H1 (cell line): ENCODE results near the gene CES3. TPM values are rescaled to one million over a fixed set of nuclear protein-coding genes. Genes with fewer than 3 reads are reported as not detected.

Experiments
- CTCF ChIA-PET: fragments of 300-600 bp; sonication (Branson Sonifier 250); formaldehyde crosslinking; loops from one replicate; lab custom pipeline; 2021; ENCODE audit not compliant: partially characterized antibody; lab: Charles Lee
- POLR2A ChIA-PET: fragments of 300-600 bp; sonication (Branson Sonifier 250); formaldehyde crosslinking; loops from one replicate; lab custom pipeline; 2021; ENCODE audit warnings: inconsistent platforms; ENCODE audit not compliant: partially characterized antibody; lab: Charles Lee
- DNase-seq, 2 experiments: peaks; one replicate each; pipeline versions ENCODE4 v3.0.0 to v3.0.0-alpha.2; 2010 to 2022; ENCODE audit warnings: low spot score in 2 of 2, low read depth in 1 of 2, mixed read lengths in 1 of 2
- FAIRE-seq: peaks from 2 replicates; lab custom pipeline; 2011; peaks lifted over from hg19 to GRCh38; lab: Jason Lieb, UNC
- H2AFZ ChIP-seq: 2 replicates; pipeline ENCODE4 v1.8.1; 2012; ENCODE audit warnings: low read length, inconsistent platforms
- H2AK5ac ChIP-seq: 2 replicates; pipeline ENCODE4 v1.6.1; 2013; ENCODE audit warnings: low read depth, low read length
- H2BK120ac ChIP-seq: replicated peaks from 2 replicates; pipeline ENCODE3; 2013; ENCODE audit warnings: low read depth, low read length, inconsistent platforms
- H2BK12ac ChIP-seq: 2 replicates; pipeline ENCODE4 v1.6.1; 2013; ENCODE audit warnings: low read depth, low read length
- H2BK15ac ChIP-seq: 2 replicates; pipeline ENCODE4 v1.6.1; 2013; ENCODE audit warnings: low read length
- H2BK20ac ChIP-seq: 2 replicates; pipeline ENCODE4 v1.6.1; 2013; ENCODE audit warnings: low read length
- H2BK5ac ChIP-seq: 2 replicates; pipeline ENCODE4 v1.6.1; 2013; ENCODE audit warnings: low read depth, low read length
- H3K14ac ChIP-seq: 2 replicates; pipeline ENCODE4 v1.6.1; 2013; ENCODE audit warnings: inconsistent platforms; ENCODE audit not compliant: insufficient read length
- H3K18ac ChIP-seq: 2 replicates; pipeline ENCODE4 v1.6.1; 2013; ENCODE audit warnings: low read length; ENCODE audit errors: extremely low read depth
- H3K23ac ChIP-seq: 2 replicates; pipeline ENCODE4 v1.6.1; 2013; ENCODE audit warnings: inconsistent platforms; ENCODE audit not compliant: insufficient read length
- H3K23me2 ChIP-seq: 2 replicates; pipeline ENCODE4 v1.6.1; 2013; ENCODE audit warnings: low read depth, low read length
- H3K27ac ChIP-seq: 2 replicates; pipeline ENCODE4 v1.6.1; 2011; ENCODE audit warnings: low read depth, low read length, inconsistent platforms
- H3K27me3 ChIP-seq, 4 experiments: replicated peaks in 1 of 4; 1 replicate in 1 of 4; 2 replicates in 3 of 4; pipeline versions ENCODE4 v1.6.1 to v1.8.1; 2011 to 2013; ENCODE audit warnings: low read length in 3 of 4, mild to moderate bottlenecking in 3 of 4, inconsistent platforms in 2 of 4, mixed read lengths in 2 of 4, moderate library complexity in 1 of 4; ENCODE audit not compliant: control insufficient read depth in 3 of 4, insufficient read depth in 3 of 4; ENCODE audit errors: extremely low read depth in 1 of 4
- H3K36me3 ChIP-seq, 4 experiments: 2 replicates each; pipeline versions ENCODE4 v1.6.1 to v1.8.1; 2011 to 2013; ENCODE audit warnings: mild to moderate bottlenecking in 4 of 4, low read length in 3 of 4, moderate library complexity in 2 of 4, control low read depth in 1 of 4, inconsistent platforms in 1 of 4; ENCODE audit not compliant: insufficient read depth in 4 of 4, control insufficient read depth in 2 of 4
- H3K4ac ChIP-seq: replicated peaks from 2 replicates; pipeline ENCODE3; 2013; ENCODE audit warnings: low read length, low read depth, mixed read lengths, inconsistent platforms; ENCODE audit not compliant: insufficient read length
- H3K4me1 ChIP-seq, 4 experiments: replicated peaks in 1 of 4; 1 replicate in 1 of 4; 2 replicates in 3 of 4; pipeline versions ENCODE4 v1.6.1 to v1.8.1; 2011 to 2013; ENCODE audit warnings: low read length in 3 of 4, inconsistent platforms in 2 of 4, mixed read lengths in 1 of 4; ENCODE audit not compliant: insufficient read depth in 4 of 4, control insufficient read depth in 3 of 4
- H3K4me2 ChIP-seq, 2 experiments: 2 replicates each; pipeline versions ENCODE4 v1.6.1 to v1.8.1; 2011 to 2013; ENCODE audit warnings: low read depth in 2 of 2, low read length in 2 of 2, control low read depth in 1 of 2, inconsistent platforms in 1 of 2, mild to moderate bottlenecking in 1 of 2; ENCODE audit not compliant: insufficient read depth in 1 of 2
- H3K4me3 ChIP-seq, 4 experiments: fragments of 200-600, 300-600 bp in 1 of 4; sonication (generic), shearing (Covaris generic), sonication (Bioruptor Twin) in 1 of 4; 2 replicates each; pipeline versions ENCODE4 v1.5.1 to v1.8.1; 2011 to 2016; ENCODE audit warnings: low read length in 4 of 4, low read depth in 3 of 4, control low read depth in 2 of 4, inconsistent platforms in 2 of 4, mild to moderate bottlenecking in 2 of 4, mixed read lengths in 1 of 4, moderate library complexity in 1 of 4; ENCODE audit not compliant: insufficient read depth in 2 of 4; ENCODE audit errors: extremely low read depth in 1 of 4
- H3K56ac ChIP-seq: replicated peaks from 2 replicates; pipeline ENCODE3; 2013; ENCODE audit warnings: low read depth, mild to moderate bottlenecking, mixed read lengths, low read length, inconsistent platforms; ENCODE audit not compliant: insufficient read length
- H3K79me1 ChIP-seq: 2 replicates; pipeline ENCODE4 v1.6.1; 2013; ENCODE audit warnings: low read depth, low read length, control low read depth
- H3K79me2 ChIP-seq, 2 experiments: 2 replicates each; pipeline versions ENCODE4 v1.6.1 to v1.8.1; 2012 to 2013; ENCODE audit warnings: low read length in 2 of 2, mild to moderate bottlenecking in 2 of 2, inconsistent platforms in 1 of 2; ENCODE audit not compliant: insufficient read depth in 2 of 2, control insufficient read depth in 1 of 2
- H3K9ac ChIP-seq, 4 experiments: replicated peaks in 1 of 4; 1 replicate in 1 of 4; 2 replicates in 3 of 4; pipeline versions ENCODE4 v1.6.1 to v1.8.1; 2011 to 2013; ENCODE audit warnings: low read depth in 3 of 4, low read length in 3 of 4, control low read depth in 2 of 4, mild to moderate bottlenecking in 2 of 4, moderate library complexity in 2 of 4, inconsistent platforms in 1 of 4; ENCODE audit errors: extremely low read depth in 1 of 4
- H3K9me3 ChIP-seq, 2 experiments: 2 replicates each; pipeline versions ENCODE4 v1.6.1 to v1.8.1; 2012 to 2013; ENCODE audit warnings: mild to moderate bottlenecking in 2 of 2, moderate library complexity in 2 of 2, control low read depth in 1 of 2, inconsistent platforms in 1 of 2, low read depth in 1 of 2, low read length in 1 of 2, mixed read lengths in 1 of 2; ENCODE audit not compliant: insufficient read depth in 2 of 2
- H4K20me1 ChIP-seq, 2 experiments: replicated peaks in 1 of 2; 2 replicates each; pipeline versions ENCODE3 to v1.8.1; 2011 to 2013; ENCODE audit warnings: inconsistent platforms in 2 of 2, low read length in 2 of 2, mild to moderate bottlenecking in 1 of 2; ENCODE audit not compliant: insufficient read depth in 2 of 2, control insufficient read depth in 1 of 2
- H4K5ac ChIP-seq: 2 replicates; pipeline ENCODE4 v1.6.1; 2013; ENCODE audit warnings: low read length, low read depth, mixed read lengths, inconsistent platforms; ENCODE audit not compliant: insufficient read length
- H4K8ac ChIP-seq: 2 replicates; pipeline ENCODE4 v1.8.0; 2013; ENCODE audit warnings: mild to moderate bottlenecking, moderate library complexity, low read length, inconsistent platforms; ENCODE audit not compliant: insufficient read depth; ENCODE audit errors: extremely low read depth
- H4K91ac ChIP-seq: replicated peaks from 2 replicates; pipeline ENCODE3; 2013; ENCODE audit warnings: low read length, mixed read lengths, inconsistent platforms; ENCODE audit not compliant: insufficient read length
- CBX5 ChIP-seq: fragments of 300-800, 300-1000 bp; sonication (generic); IDR thresholded peaks from 2 replicates; pipeline ENCODE4 v1.7.1; 2016; ENCODE audit warnings: antibody characterized with exemption, low read length, low read depth
- GTF2F1 ChIP-seq: IDR thresholded peaks from 2 replicates; pipeline ENCODE4 v1.6.1; 2012; ENCODE audit warnings: low read depth, low read length, improper control_type of control experiment, borderline replicate concordance
- JUND ChIP-seq: IDR thresholded peaks from 2 replicates; pipeline ENCODE4 v1.6.1; 2011; ENCODE audit warnings: mild to moderate bottlenecking, improper control_type of control experiment, low read length
- SIN3A ChIP-seq, 2 experiments: IDR thresholded peaks in 1 of 2; conservative IDR thresholded peaks in 1 of 2; 2 replicates each; pipeline ENCODE4 v1.6.1; 2011 to 2012; ENCODE audit warnings: low read length in 2 of 2, improper control_type of control experiment in 1 of 2, low read depth in 1 of 2, mild to moderate bottlenecking in 1 of 2
- TAF7 ChIP-seq: optimal IDR thresholded peaks from 2 replicates; pipeline ENCODE3; 2011; ENCODE audit warnings: low read depth, mild to moderate bottlenecking, inconsistent platforms, low read length, moderate library complexity, borderline replicate concordance
- TCF12 ChIP-seq: IDR thresholded peaks from 2 replicates; pipeline ENCODE4 v1.6.1; 2011; ENCODE audit warnings: low read depth, mild to moderate bottlenecking, low read length
- ZNF274 ChIP-seq: IDR thresholded peaks from 2 replicates; pipeline ENCODE4 v1.7.0; 2012; ENCODE audit warnings: low read length, borderline replicate concordance; ENCODE audit errors: extremely low read depth
- WGBS, 2 experiments: shearing (Covaris generic) in 1 of 2; methylation state at CpG; one replicate each; pipeline versions ENCODE4 v1.1.6 to v1.1.7; 2013 to 2015; ENCODE audit warnings: low lambda C conversion rate in 2 of 2, mixed read lengths in 2 of 2, inconsistent platforms in 1 of 2, low coverage in 1 of 2, missing lambda C conversion rate in 1 of 2; ENCODE audit not compliant: insufficient replicate concordance in 2 of 2, insufficient coverage in 1 of 2, insufficient read length in 1 of 2; ENCODE audit errors: extremely low coverage in 1 of 2, missing lambda C conversion rate in 1 of 2; 5-methylcytosine and 5-hydroxymethylcytosine counted together
- polyA plus RNA-seq, 7 experiments: library from polyadenylated mRNA; depleted of rRNA in 3 of 7; stranded (reverse) in 5 of 7; unstranded in 2 of 7; fragments of >200 nt in 5 of 7; fragments of 200-250 nt in 2 of 7; gene quantifications; 1 replicate in 5 of 7; 2 replicates in 1 of 7; 4 replicates in 1 of 7; pipeline versions ENCODE4 v1.2.1 to v1.2.3, GENCODE V29; 2011 to 2013; ENCODE audit warnings: missing spikeins in 2 of 7, mixed read lengths in 2 of 7
- total RNA-seq: library from RNA; stranded (reverse); fragmentation: NEBNext Ultra II Directional; extraction: Animal tissue kit (Norgen Biotek cat#: 25700); gene quantifications from 2 replicates; pipeline ENCODE4 v1.2.1, GENCODE V29; 2021

Gene CES3
- total and polyA plus RNA-seq, 2 of the 8 experiments (the other 6 are each of a cell fraction or from before 2014, with no cell fraction given) = 1.6 to 2.2 TPM

DNA sequence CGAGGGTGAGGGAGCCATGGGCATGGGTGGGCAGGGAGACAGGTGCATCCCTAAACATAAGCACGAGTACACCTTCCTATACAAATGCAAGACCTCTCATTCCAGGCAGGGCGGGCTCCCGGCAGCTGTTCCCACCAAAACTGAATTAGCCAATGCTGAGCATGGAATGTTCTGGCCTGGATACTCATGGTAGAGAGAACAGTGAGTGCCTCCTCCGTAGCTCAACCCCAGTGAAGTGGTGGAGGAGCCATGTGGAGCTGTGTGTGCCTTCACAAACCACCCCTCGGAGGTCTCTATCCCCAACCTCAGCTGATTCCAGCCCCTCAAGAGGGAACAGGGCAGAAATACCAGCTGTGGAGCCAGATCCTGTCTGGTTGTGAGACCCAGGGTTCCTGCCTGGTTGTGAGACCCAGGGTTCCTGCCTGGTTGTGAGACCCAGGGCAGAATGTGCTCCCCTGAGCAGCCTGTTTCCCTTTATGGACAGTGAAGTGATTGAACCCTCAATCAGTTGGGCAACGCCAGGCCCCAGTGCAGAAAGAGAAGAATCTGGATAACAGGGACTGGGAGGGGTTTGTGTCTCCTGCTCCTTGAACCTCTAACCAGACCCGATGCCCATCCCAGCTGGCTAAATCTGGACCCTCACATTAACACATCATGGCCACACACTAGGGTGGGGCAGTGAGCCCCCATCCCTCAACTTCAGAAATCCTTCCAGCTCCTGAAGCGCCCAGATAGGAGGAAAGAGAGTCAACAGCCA lies 40.0 kb upstream of the CES3 start:
- CTCF ChIA-PET = interaction anchor here (27.5 kb wide), 1 partner anchor 22 kb away, joined by 1009 read pairs; the partner anchor contains the start of genes CDH16 and PDP2
- no peak overlapping the region for H3K4me2 ChIP-seq
- H3K27ac ChIP-seq = no peak overlapping the region
- TF ChIP-seq SIN3A (conservative IDR thresholded peaks at IDR 0.05 in 1 of 2, IDR thresholded peaks at IDR 0.05 in 1 of 2; ENCODE audit: low read depth in 1 of 2, low read length in 2 of 2) (no peak), TAF7 (no peak), ZNF274 (no peak), GTF2F1 (no peak), CBX5 (no peak), JUND (no peak), TCF12 (no peak)

More for the DNA sequence above, 40.0 kb upstream of the CES3 start:
- Histone ChIP-seq H3K18ac (no peak overlapping the region), H3K23ac (no peak overlapping the region), H4K91ac (no peak overlapping the region), H2AFZ (no peak overlapping the region), H2BK120ac (no peak overlapping the region), H3K79me2 (no peaks in the 10 kb centered on the region), H3K9ac (no peak overlapping the region), H3K4me1 (no peaks in the 10 kb centered on the region; a peak in 1 of 7 replicates), H4K5ac (no peak overlapping the region), H3K4ac (no peak overlapping the region), H3K36me3 (no peaks in the 10 kb centered on the region), H2BK12ac (no peak overlapping the region), H3K23me2 (peaks cover 4% of the 10 kb centered on the region; the same call in 1 of the 2 replicates), H2BK5ac (no peak overlapping the region), H3K9me3 (no peaks in the 10 kb centered on the region), H2BK15ac (no peak overlapping the region), H4K8ac (no peak overlapping the region), H3K56ac (no peak overlapping the region), H3K79me1 (peaks cover 2% of the 10 kb centered on the region; the same call in 1 of the 2 replicates), H4K20me1 (peaks cover 0 to 2% of the 10 kb centered on the region in 2 experiments), H2AK5ac (no peak overlapping the region), H3K14ac (no peak overlapping the region), H3K27me3 (peaks cover 14 to 32% (median 26%) of the 10 kb centered on the region in 4 experiments; a peak in 6 of 7 replicates), H3K4me3 (no peak overlapping the region), H2BK20ac (no peak overlapping the region)
- FAIRE-seq = no peak
- 90% methylated on average over 8 of the region's 9 CpGs; no CpG with 5 or more reads in 1 of the 2 experiments for WGBS, 2 experiments
- no peak for DNase-seq
- POLR2A ChIA-PET = interaction anchor here (1.8 kb wide), 1 partner anchor 10 kb away, joined by 4 read pairs; no protein-coding TSS in a partner anchor
